LNCaP clone FGC (cell line): ENCODE measurements around the gene TRA2B.

Source experiments
- DNase-seq: peaks from one replicate; pipeline ENCODE4 v3.0.0-alpha.2; 2011; ENCODE audit warnings: low read depth
- H3K4me3 ChIP-seq: 2 replicates; pipeline ENCODE4 v1.5.1; 2011; ENCODE audit warnings: mild to moderate bottlenecking, low read depth, low read length, control low read depth
- TF ChIP-seq, protein P1 (sequence below): IDR thresholded peaks from 2 replicates; pipeline ENCODE4 v1.5.1; 2012; ENCODE audit warnings: mild to moderate bottlenecking; ENCODE audit not compliant: control insufficient read depth, insufficient read depth; ENCODE audit errors: extremely low read depth

The TRA2B gene

GRCh38 chr3:185966655-185967054 is 28.8 kb upstream of the TRA2B start:
- no peak overlapping the region for H3K4me3 ChIP-seq
- DNase-seq, result no peak
- TF ChIP-seq, protein P1, sequence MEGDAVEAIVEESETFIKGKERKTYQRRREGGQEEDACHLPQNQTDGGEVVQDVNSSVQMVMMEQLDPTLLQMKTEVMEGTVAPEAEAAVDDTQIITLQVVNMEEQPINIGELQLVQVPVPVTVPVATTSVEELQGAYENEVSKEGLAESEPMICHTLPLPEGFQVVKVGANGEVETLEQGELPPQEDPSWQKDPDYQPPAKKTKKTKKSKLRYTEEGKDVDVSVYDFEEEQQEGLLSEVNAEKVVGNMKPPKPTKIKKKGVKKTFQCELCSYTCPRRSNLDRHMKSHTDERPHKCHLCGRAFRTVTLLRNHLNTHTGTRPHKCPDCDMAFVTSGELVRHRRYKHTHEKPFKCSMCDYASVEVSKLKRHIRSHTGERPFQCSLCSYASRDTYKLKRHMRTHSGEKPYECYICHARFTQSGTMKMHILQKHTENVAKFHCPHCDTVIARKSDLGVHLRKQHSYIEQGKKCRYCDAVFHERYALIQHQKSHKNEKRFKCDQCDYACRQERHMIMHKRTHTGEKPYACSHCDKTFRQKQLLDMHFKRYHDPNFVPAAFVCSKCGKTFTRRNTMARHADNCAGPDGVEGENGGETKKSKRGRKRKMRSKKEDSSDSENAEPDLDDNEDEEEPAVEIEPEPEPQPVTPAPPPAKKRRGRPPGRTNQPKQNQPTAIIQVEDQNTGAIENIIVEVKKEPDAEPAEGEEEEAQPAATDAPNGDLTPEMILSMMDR, result no peak

GRCh38 chr3:185965496-185965895 is 27.7 kb upstream of the TRA2B start:
- no peak overlapping the region for H3K4me3 ChIP-seq
- TF ChIP-seq, protein P1, result no peak
- no peak for DNase-seq

GRCh38 chr3:185961675-185962232 is 23.9 kb upstream of the TRA2B start:
- no peak overlapping the region for H3K4me3 ChIP-seq

DNA sequence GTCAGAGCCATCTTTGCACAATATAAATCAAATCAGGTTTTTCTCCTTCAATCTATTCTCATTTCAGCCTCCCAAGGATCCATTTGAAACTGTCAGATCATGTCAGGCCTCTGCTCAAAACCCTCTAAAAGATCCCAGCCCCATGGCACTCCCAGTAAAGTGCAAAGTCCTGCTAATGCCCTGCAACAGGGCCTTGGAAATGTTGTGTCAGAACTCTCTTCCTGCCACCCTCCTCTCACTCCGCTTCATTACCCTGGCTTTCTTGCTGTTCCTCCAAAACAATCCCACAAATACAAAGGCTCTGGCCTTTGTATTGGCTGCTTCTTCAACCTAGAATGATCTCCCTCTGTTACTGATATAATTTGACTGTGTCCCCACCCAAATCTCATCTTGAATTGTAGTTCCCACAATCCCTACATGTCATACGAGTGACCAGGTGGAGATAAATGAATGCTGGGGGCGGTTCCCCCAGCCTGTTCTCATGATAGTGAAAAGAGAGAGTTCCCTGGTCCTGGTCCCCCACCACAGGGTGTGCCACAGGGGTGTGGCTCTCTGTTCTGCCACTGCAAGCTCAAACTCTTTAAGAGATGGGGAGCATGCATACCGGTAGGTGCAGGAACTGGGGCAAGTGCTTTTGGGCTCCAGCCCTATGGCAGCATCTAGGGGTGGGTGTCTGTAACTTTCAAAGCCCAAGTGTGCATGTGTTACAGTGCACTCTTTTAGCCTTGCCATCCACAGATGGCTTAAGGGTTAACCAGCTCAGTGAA is 22.9 kb upstream of the TRA2B start:
- TF ChIP-seq, protein P1, result no peak
- H3K4me3 ChIP-seq, result no peak overlapping the region
- DNase-seq, result no peak

More at GRCh38 chr3:185961675-185962232, 23.9 kb upstream of the TRA2B start:
- no peak for DNase-seq
- TF ChIP-seq, protein P1, result no peak

DNA sequence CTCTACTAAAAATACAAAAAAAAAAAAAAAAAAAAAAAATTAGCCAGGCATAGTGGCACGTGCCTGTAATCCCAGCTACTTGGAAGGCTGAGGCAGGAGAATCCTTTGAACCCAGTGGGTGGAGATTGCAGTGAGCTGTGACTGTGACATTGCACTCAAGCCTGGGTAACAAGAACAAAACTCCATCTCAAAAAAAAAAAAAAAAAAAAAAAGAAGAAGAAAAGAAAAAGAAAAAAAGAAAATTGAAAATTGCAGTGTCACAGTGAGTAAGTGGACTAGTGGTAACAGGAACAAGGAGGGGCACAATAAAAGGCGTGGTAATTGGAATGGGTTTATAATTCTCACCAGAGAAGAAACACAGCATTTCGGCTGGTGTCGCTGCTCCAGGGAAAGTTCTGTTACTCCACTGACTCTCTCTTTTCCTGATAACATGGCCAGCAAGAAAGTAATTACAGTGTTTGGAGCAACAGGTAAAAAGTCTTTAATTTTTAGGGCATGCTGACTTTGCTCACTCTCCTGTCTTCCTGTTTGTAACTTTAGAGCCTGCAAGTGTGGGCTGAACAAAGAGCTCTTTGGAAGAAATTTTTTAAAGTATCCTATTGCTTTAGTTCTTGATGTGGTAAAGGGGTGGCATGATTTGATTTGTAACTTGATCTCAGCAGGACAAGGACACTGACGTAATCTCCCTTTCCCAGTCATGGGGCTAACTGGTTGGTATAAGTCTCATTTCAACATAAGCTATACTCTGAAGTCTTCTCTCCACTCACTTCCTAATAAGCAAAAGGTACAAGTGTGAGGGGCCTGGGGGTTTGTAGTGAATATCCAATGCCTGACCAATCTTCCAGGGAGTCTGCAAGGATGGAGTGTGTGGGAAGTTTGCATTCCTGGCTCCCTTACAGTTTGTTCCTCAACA is 22.1 kb upstream of the TRA2B start:
- no peak overlapping the region for H3K4me3 ChIP-seq
- no peak for DNase-seq
- TF ChIP-seq, protein P1, result no peak

- no peak for DNase-seq
- TF ChIP-seq, protein P1, result no peak
- no peak overlapping the region for H3K4me3 ChIP-seq
These were observed 20.8 kb upstream of the TRA2B start for GRCh38 chr3:185958626-185959025.
